Immature natural killer cell (primary cell): Measurements from ENCODE around the gene C1orf210. TPM values are rescaled to one million over a fixed set of nuclear protein-coding genes. Genes with fewer than 3 reads are reported as not detected.
A peak's percentile ranks its signal among the peaks of the same experiment; 100 is the strongest.

Source experiments
- DNase-seq, 3 donors: peaks; one replicate each; pipeline ENCODE4 v3.0.0; 2022; ENCODE audit warnings: mixed read lengths in 1 of 3
- H3K27ac Mint-ChIP-seq, 6 donors: one replicate each; pipeline ENCODE4 v1.8.0; 2020; ENCODE audit warnings: mixed read lengths in 6 of 6, mild to moderate bottlenecking in 5 of 6, inconsistent platforms in 4 of 6, moderate library complexity in 3 of 6
- H3K27me3 Mint-ChIP-seq, 3 donors: one replicate each; pipeline ENCODE4 v1.8.0; 2020 to 2021; ENCODE audit warnings: low read depth in 3 of 3, mild to moderate bottlenecking in 3 of 3, mixed read lengths in 3 of 3, moderate library complexity in 3 of 3, inconsistent platforms in 1 of 3
- H3K36me3 Mint-ChIP-seq, 3 donors: one replicate each; pipeline ENCODE4 v1.8.0; 2020; ENCODE audit warnings: mixed read lengths in 3 of 3, inconsistent platforms in 2 of 3, mild to moderate bottlenecking in 2 of 3
- H3K4me1 Mint-ChIP-seq, 2 donors: one replicate each; pipeline ENCODE4 v1.8.0; 2020; ENCODE audit warnings: inconsistent platforms in 2 of 2, mild to moderate bottlenecking in 2 of 2, mixed read lengths in 2 of 2, moderate library complexity in 1 of 2
- H3K4me3 Mint-ChIP-seq, 5 donors: one replicate each; pipeline ENCODE4 v1.8.0; 2020; ENCODE audit warnings: mild to moderate bottlenecking in 5 of 5, mixed read lengths in 5 of 5, inconsistent platforms in 3 of 5, moderate library complexity in 3 of 5
- H3K9me3 Mint-ChIP-seq, 6 donors: one replicate each; pipeline ENCODE4 v1.8.0; 2020; ENCODE audit warnings: mild to moderate bottlenecking in 6 of 6, mixed read lengths in 6 of 6, inconsistent platforms in 4 of 6, moderate library complexity in 3 of 6
- polyA plus RNA-seq, 3 donors: library from polyadenylated mRNA; unstranded; fragments of 300-500 nt; fragmentation: Illumina TruSeq; gene quantifications; one replicate each; pipeline ENCODE4 v1.2.3, GENCODE V29; 2021

The C1orf210 gene
- polyA plus RNA-seq, 3 donors from 2014 or later: not detected

GRCh38 chr1:43270421-43271095 is 14.8 kb downstream of the C1orf210 start:
- peak overlapping the region in 3 of 6 donors; percentile 10 to 63 (median 31) for H3K27ac Mint-ChIP-seq
- DNase-seq: no peak

GRCh38 chr1:43269627-43270375 is 15.6 kb downstream of the C1orf210 start, which contains the start of gene TMEM125:
TSS of gene TMEM125 (plus strand) at chr1:43269983. CDS start at chr1:43272723, 2,740 bp downstream.
- Mint-ChIP-seq H3K9me3 (no peaks in the 10 kb centered on the region), H3K27ac (peak within 1 kb of the TSS in 3 of 6 donors; percentile 10 to 63 (median 31)), H3K4me1 (peaks cover 25 to 27% of the 10 kb centered on the region in 2 donors), H3K4me3 (peak within 1 kb of the TSS; percentile 70 to 84 (median 72)), H3K27me3 (peaks cover 5 to 6% (median 6%) of the 10 kb centered on the region in 3 donors), H3K36me3 (peaks cover 0 to 4% (median 0%) of the 10 kb centered on the region in 3 donors)
- DNase-seq: no peak

More at GRCh38 chr1:43270421-43271095, 14.8 kb downstream of the C1orf210 start:
- Mint-ChIP-seq H3K27me3 (peaks cover 5 to 6% (median 6%) of the 10 kb centered on the region in 3 donors), H3K4me3 (peak overlapping the region; percentile 70 to 84 (median 72)), H3K4me1 (peaks cover 30 to 31% of the 10 kb centered on the region in 2 donors), H3K9me3 (no peaks in the 10 kb centered on the region), H3K36me3 (peaks cover 0 to 4% (median 0%) of the 10 kb centered on the region in 3 donors)

GRCh38 chr1:43267818-43268425 is 17.5 kb downstream of the C1orf210 start:
- H3K36me3 Mint-ChIP-seq: no peaks in the 10 kb centered on the region
- peaks cover 16 to 18% of the 10 kb centered on the region in 2 donors for H3K4me1 Mint-ChIP-seq
- no peak for DNase-seq
- no peaks in the 10 kb centered on the region for H3K9me3 Mint-ChIP-seq
- H3K4me3 Mint-ChIP-seq: no peak overlapping the region
- H3K27ac Mint-ChIP-seq: no peak overlapping the region
- H3K27me3 Mint-ChIP-seq: peaks cover 5 to 6% (median 6%) of the 10 kb centered on the region in 3 donors

GRCh38 chr1:43267291-43267805 is 18.0 kb downstream of the C1orf210 start:
- Mint-ChIP-seq H3K27me3 (peaks cover 6 to 8% (median 6%) of the 10 kb centered on the region in 3 donors), H3K36me3 (no peaks in the 10 kb centered on the region), H3K9me3 (no peaks in the 10 kb centered on the region), H3K27ac (no peak overlapping the region), H3K4me1 (peaks cover 16 to 18% of the 10 kb centered on the region in 2 donors), H3K4me3 (no peak overlapping the region)
- no peak for DNase-seq

- no peak for DNase-seq
- no peaks in the 10 kb centered on the region for H3K36me3 Mint-ChIP-seq
- peaks cover 6 to 8% (median 6%) of the 10 kb centered on the region in 3 donors for H3K27me3 Mint-ChIP-seq
- peaks cover 16 to 18% of the 10 kb centered on the region in 2 donors for H3K4me1 Mint-ChIP-seq
- no peak overlapping the region for H3K4me3 Mint-ChIP-seq
- H3K27ac Mint-ChIP-seq: no peak overlapping the region
- no peaks in the 10 kb centered on the region for H3K9me3 Mint-ChIP-seq
These were observed 18.5 kb downstream of the C1orf210 start for GRCh38 chr1:43266881-43267280.

GRCh38 chr1:43265431-43265830 is 19.9 kb downstream of the C1orf210 start:
- no peak overlapping the region for H3K4me3 Mint-ChIP-seq
- peaks cover 4 to 6% (median 6%) of the 10 kb centered on the region in 3 donors for H3K27me3 Mint-ChIP-seq
- no peaks in the 10 kb centered on the region for H3K36me3 Mint-ChIP-seq
- H3K9me3 Mint-ChIP-seq: no peaks in the 10 kb centered on the region
- DNase-seq: no peak
- H3K27ac Mint-ChIP-seq: no peak overlapping the region
- H3K4me1 Mint-ChIP-seq: peaks cover 5% of the 10 kb centered on the region in 2 donors

- no peak for DNase-seq
- Mint-ChIP-seq H3K9me3 (no peaks in the 10 kb centered on the region), H3K4me3 (no peak overlapping the region), H3K27me3 (peaks cover 0 to 6% (median 2%) of the 10 kb centered on the region in 3 donors), H3K4me1 (no peaks in the 10 kb centered on the region), H3K27ac (no peak overlapping the region), H3K36me3 (no peaks in the 10 kb centered on the region)
These were observed 27.0 kb downstream of the C1orf210 start for GRCh38 chr1:43258370-43258769.

GRCh38 chr1:43256675-43257570 is 28.5 kb downstream of the C1orf210 start:
- DNase-seq: no peak
- Mint-ChIP-seq H3K9me3 (no peaks in the 10 kb centered on the region), H3K27ac (no peak overlapping the region), H3K27me3 (peaks cover 0 to 7% (median 0%) of the 10 kb centered on the region in 3 donors), H3K36me3 (no peaks in the 10 kb centered on the region), H3K4me1 (no peaks in the 10 kb centered on the region), H3K4me3 (no peak overlapping the region)

GRCh38 chr1:43255438-43256210 is 29.8 kb downstream of the C1orf210 start:
- Mint-ChIP-seq H3K4me3 (no peak overlapping the region), H3K9me3 (no peaks in the 10 kb centered on the region), H3K4me1 (no peaks in the 10 kb centered on the region), H3K27ac (no peak overlapping the region), H3K36me3 (no peaks in the 10 kb centered on the region), H3K27me3 (peaks cover 0 to 7% (median 3%) of the 10 kb centered on the region in 3 donors)
- DNase-seq: no peak

GRCh38 chr1:43253876-43254275 is 31.5 kb downstream of the C1orf210 start:
- DNase-seq: no peak
- no peak overlapping the region for H3K4me3 Mint-ChIP-seq
- H3K27ac Mint-ChIP-seq: no peak overlapping the region
- no peaks in the 10 kb centered on the region for H3K9me3 Mint-ChIP-seq
- H3K27me3 Mint-ChIP-seq: peaks cover 0 to 7% (median 3%) of the 10 kb centered on the region in 3 donors
- H3K4me1 Mint-ChIP-seq: no peaks in the 10 kb centered on the region
- no peaks in the 10 kb centered on the region for H3K36me3 Mint-ChIP-seq

- Mint-ChIP-seq H3K4me1 (no peaks in the 10 kb centered on the region), H3K36me3 (no peaks in the 10 kb centered on the region), H3K9me3 (no peaks in the 10 kb centered on the region), H3K27ac (no peak overlapping the region), H3K27me3 (peaks cover 0 to 7% (median 3%) of the 10 kb centered on the region in 3 donors), H3K4me3 (no peak overlapping the region)
- no peak for DNase-seq
These were observed 32.2 kb downstream of the C1orf210 start for GRCh38 chr1:43253173-43253572.

GRCh38 chr1:43252225-43252624 is 33.2 kb downstream of the C1orf210 start:
- Mint-ChIP-seq H3K4me3 (no peak overlapping the region), H3K27ac (no peak overlapping the region), H3K4me1 (no peaks in the 10 kb centered on the region), H3K27me3 (peaks cover 0 to 8% (median 3%) of the 10 kb centered on the region in 3 donors), H3K36me3 (no peaks in the 10 kb centered on the region), H3K9me3 (no peaks in the 10 kb centered on the region)
- no peak for DNase-seq
